Liver (tissue), 9 donors: ENCODE results near the gene TSPYL6. TPM values are rescaled to one million over a fixed set of nuclear protein-coding genes. Genes with fewer than 3 reads are reported as not detected.

ENCODE experiments used
- DNase-seq: peaks from one replicate; pipeline ENCODE4 v3.0.0-alpha.2; 2017; ENCODE audit warnings: low spot score
- H3K27ac ChIP-seq, 2 donors: one replicate each; pipeline ENCODE4 v1.7.0; 2013; ENCODE audit warnings: inconsistent platforms in 2 of 2, low read length in 2 of 2, control low read depth in 1 of 2, low read depth in 1 of 2, mild to moderate bottlenecking in 1 of 2
- H3K27me3 ChIP-seq, 4 donors: one replicate each; pipeline versions ENCODE4 v1.6.1 to v1.7.0; 2013; ENCODE audit warnings: low read length in 3 of 4, inconsistent platforms in 1 of 4, mild to moderate bottlenecking in 1 of 4, moderate library complexity in 1 of 4; ENCODE audit not compliant: control insufficient read depth in 4 of 4, insufficient read depth in 4 of 4
- H3K36me3 ChIP-seq, 4 donors: one replicate each; pipeline versions ENCODE4 v1.6.1 to v1.7.0; 2013; ENCODE audit warnings: low read length in 3 of 4, mild to moderate bottlenecking in 3 of 4, low read depth in 1 of 4, moderate library complexity in 1 of 4; ENCODE audit not compliant: control insufficient read depth in 4 of 4, insufficient read depth in 3 of 4
- H3K4me1 ChIP-seq, 4 donors: one replicate each; pipeline versions ENCODE4 v1.6.1 to v1.7.0; 2013; ENCODE audit warnings: low read length in 3 of 4, mild to moderate bottlenecking in 3 of 4, moderate library complexity in 1 of 4; ENCODE audit not compliant: control insufficient read depth in 4 of 4, insufficient read depth in 4 of 4
- H3K4me3 ChIP-seq, 3 donors: one replicate each; pipeline versions ENCODE4 v1.6.1 to v1.7.0; 2013; ENCODE audit warnings: low read length in 3 of 3, control low read depth in 1 of 3, low read depth in 1 of 3, mild to moderate bottlenecking in 1 of 3
- H3K9ac ChIP-seq, 2 donors: one replicate each; pipeline ENCODE4 v1.7.0; 2013; ENCODE audit warnings: low read length in 2 of 2, mild to moderate bottlenecking in 2 of 2, moderate library complexity in 2 of 2, control low read depth in 1 of 2, low read depth in 1 of 2
- H3K9me3 ChIP-seq, 4 donors: one replicate each; pipeline versions ENCODE4 v1.6.1 to v1.7.0; 2013; ENCODE audit warnings: low read length in 3 of 4; ENCODE audit not compliant: control insufficient read depth in 4 of 4
- CTCF ChIP-seq: fragments of 150-350 bp; IDR thresholded peaks from 2 replicates; pipeline ENCODE4 v1.5.1; 2017; ENCODE audit warnings: improper control_type of control experiment, low read depth, low read length; ENCODE audit not compliant: missing input control
- EGR1 ChIP-seq, 2 donors: IDR thresholded peaks; 2 replicates each; pipeline ENCODE4 v1.6.1; 2016 to 2018; ENCODE audit warnings: antibody characterized with exemption in 2 of 2, low read depth in 2 of 2
- FOXA1 ChIP-seq: IDR thresholded peaks from 2 replicates; pipeline ENCODE4 v1.6.1; 2016; ENCODE audit warnings: antibody characterized with exemption
- FOXA2 ChIP-seq: IDR thresholded peaks from 2 replicates; pipeline ENCODE4 v1.6.1; 2016; ENCODE audit warnings: antibody characterized with exemption
- HNF4A ChIP-seq, 2 donors: conservative IDR thresholded peaks; 2 replicates each; pipeline ENCODE4 v1.6.1; 2016; ENCODE audit warnings: antibody characterized with exemption in 2 of 2, mild to moderate bottlenecking in 2 of 2
- HNF4G ChIP-seq: IDR thresholded peaks from 2 replicates; pipeline ENCODE4 v1.6.1; 2016; ENCODE audit warnings: antibody characterized with exemption
- JUND ChIP-seq, 2 donors: IDR thresholded peaks; 2 replicates each; pipeline ENCODE4 v1.6.1; 2016; ENCODE audit warnings: antibody characterized with exemption in 2 of 2
- MAX ChIP-seq: IDR thresholded peaks from 2 replicates; pipeline ENCODE4 v1.6.1; 2016; ENCODE audit warnings: antibody characterized with exemption
- NR2F2 ChIP-seq: IDR thresholded peaks from 2 replicates; pipeline ENCODE4 v1.6.1; 2016; ENCODE audit warnings: antibody characterized with exemption
- RAD21 ChIP-seq, 2 donors: IDR thresholded peaks; 2 replicates each; pipeline ENCODE4 v1.6.1; 2016; ENCODE audit warnings: antibody characterized with exemption in 2 of 2, mild to moderate bottlenecking in 2 of 2
- RXRA ChIP-seq, 2 donors: IDR thresholded peaks; 2 replicates each; pipeline ENCODE4 v1.6.1; 2017 to 2018; ENCODE audit warnings: antibody characterized with exemption in 2 of 2, mild to moderate bottlenecking in 1 of 2
- TAF1 ChIP-seq: conservative IDR thresholded peaks from 2 replicates; pipeline ENCODE4 v1.6.1; 2016; ENCODE audit warnings: antibody characterized with exemption, mild to moderate bottlenecking
- YY1 ChIP-seq: IDR thresholded peaks from 2 replicates; pipeline ENCODE4 v1.6.1; 2016; ENCODE audit warnings: antibody characterized with exemption, mild to moderate bottlenecking
- WGBS: extraction: QIAGEN DNeasy Blood & Tissue Kit; methylation state at CpG from one replicate; pipeline ENCODE4 v1.1.7; 2013; 5-methylcytosine and 5-hydroxymethylcytosine counted together
- polyA plus RNA-seq, 2 donors: library from polyadenylated mRNA; stranded (reverse) in 1 of 2; unstranded in 1 of 2; fragments of 200-250 nt in 1 of 2; fragments of >200 nt in 1 of 2; fragmentation: Nextera tagmentation in 1 of 2; extraction: Ambion mirVana in 1 of 2; gene quantifications; one replicate each; pipeline versions ENCODE4 v1.2.1 to v1.2.3, GENCODE V29; 2013 to 2015
- total RNA-seq, 2 donors: library from RNA; depleted of rRNA; stranded (reverse); fragments of >200 nt; gene quantifications; one replicate each; pipeline ENCODE4 v1.2.3, GENCODE V29; 2014
- TF ChIP-seq, protein P1 (sequence below): IDR thresholded peaks from 2 replicates; pipeline ENCODE4 v1.6.1; 2016; ENCODE audit warnings: antibody characterized with exemption
- TF ChIP-seq, protein P2 (sequence below): IDR thresholded peaks from 2 replicates; pipeline ENCODE4 v1.6.1; 2016; ENCODE audit warnings: antibody characterized with exemption
- donor health status: healthy.
- donor health status: healthy.
- donor health status: healthy.
- donor health status: healthy.
- donor health status: healthy.

Gene TSPYL6
- total and polyA plus RNA-seq, 4 donors: under 0.01 to 0.04 TPM; not detected in 2

DNA sequence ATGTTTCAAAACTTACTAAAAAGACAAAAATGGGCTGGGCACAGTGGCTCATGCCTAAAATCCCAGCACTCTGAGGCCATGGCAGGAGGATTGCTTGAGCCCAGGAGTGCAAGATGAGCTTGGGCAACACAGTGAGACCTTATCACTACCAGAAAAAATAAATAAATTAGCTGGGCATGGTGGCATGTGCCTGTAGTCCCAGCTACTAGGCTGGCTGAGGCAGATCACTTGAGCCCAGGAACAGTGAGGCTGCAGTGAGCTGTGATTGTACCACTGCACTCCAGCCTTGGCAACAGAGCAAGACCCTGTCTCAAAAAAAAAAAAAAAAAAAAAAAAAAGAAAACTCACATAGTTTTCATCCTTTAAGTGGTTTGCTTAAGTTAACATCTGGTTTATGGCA, 6.4 kb downstream of the TSPYL6 start:
- Histone ChIP-seq H3K4me1 (no peaks in the 10 kb centered on the region), H3K9ac (no peak overlapping the region), H3K27me3 (no peaks in the 10 kb centered on the region), H3K9me3 (no peaks in the 10 kb centered on the region), H3K27ac (no peak overlapping the region), H3K36me3 (no peaks in the 10 kb centered on the region), H3K4me3 (no peak overlapping the region)
- DNase-seq: no peak
- TF ChIP-seq YY1 (no peak), TAF1 (no peak), HNF4A (conservative IDR thresholded peaks at IDR 0.05) (no peak), CTCF (no peak), FOXA1 (no peak), MAX (no peak), JUND (IDR thresholded peaks at IDR 0.05) (no peak), RAD21 (IDR thresholded peaks at IDR 0.05) (no peak), HNF4G (no peak), RXRA (IDR thresholded peaks at IDR 0.05) (no peak), EGR1 (IDR thresholded peaks at IDR 0.05; ENCODE audit: low read depth in 2 of 2) (no peak)
- TF ChIP-seq, protein P1, sequence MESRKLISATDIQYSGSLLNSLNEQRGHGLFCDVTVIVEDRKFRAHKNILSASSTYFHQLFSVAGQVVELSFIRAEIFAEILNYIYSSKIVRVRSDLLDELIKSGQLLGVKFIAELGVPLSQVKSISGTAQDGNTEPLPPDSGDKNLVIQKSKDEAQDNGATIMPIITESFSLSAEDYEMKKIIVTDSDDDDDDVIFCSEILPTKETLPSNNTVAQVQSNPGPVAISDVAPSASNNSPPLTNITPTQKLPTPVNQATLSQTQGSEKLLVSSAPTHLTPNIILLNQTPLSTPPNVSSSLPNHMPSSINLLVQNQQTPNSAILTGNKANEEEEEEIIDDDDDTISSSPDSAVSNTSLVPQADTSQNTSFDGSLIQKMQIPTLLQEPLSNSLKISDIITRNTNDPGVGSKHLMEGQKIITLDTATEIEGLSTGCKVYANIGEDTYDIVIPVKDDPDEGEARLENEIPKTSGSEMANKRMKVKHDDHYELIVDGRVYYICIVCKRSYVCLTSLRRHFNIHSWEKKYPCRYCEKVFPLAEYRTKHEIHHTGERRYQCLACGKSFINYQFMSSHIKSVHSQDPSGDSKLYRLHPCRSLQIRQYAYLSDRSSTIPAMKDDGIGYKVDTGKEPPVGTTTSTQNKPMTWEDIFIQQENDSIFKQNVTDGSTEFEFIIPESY: no peak
- TF ChIP-seq, protein P2, sequence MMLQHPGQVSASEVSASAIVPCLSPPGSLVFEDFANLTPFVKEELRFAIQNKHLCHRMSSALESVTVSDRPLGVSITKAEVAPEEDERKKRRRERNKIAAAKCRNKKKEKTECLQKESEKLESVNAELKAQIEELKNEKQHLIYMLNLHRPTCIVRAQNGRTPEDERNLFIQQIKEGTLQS: no peak

DNA sequence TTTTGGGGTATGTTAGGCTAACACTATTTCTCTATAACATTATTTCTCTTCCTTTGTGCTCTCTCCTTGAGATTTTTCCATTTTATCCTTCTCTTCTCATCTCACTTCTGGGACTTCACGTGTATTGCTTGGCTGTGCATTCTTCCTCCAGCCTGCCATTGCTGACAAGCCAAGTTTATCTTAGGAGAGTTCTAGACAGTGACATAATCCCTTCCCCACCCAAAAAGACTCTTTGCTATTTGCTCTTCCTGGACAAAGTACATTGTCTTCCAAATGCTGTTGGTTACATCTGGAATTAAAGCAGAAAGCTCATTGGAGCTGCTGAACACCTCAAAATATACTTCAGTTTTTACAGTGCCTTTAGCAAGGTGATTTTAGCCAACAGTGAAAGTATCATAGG, 8.9 kb downstream of the TSPYL6 start:
- no peak for DNase-seq
- Histone ChIP-seq H3K27me3 (no peaks in the 10 kb centered on the region), H3K4me1 (no peaks in the 10 kb centered on the region), H3K4me3 (no peak overlapping the region), H3K27ac (no peak overlapping the region), H3K9ac (no peak overlapping the region), H3K36me3 (no peaks in the 10 kb centered on the region), H3K9me3 (no peaks in the 10 kb centered on the region)
- no peak for TF ChIP-seq HNF4A (conservative IDR thresholded peaks at IDR 0.05)
- no peak for TF ChIP-seq EGR1 (IDR thresholded peaks at IDR 0.05; ENCODE audit: low read depth in 2 of 2)
- TF ChIP-seq, protein P2: no peak
- no peak for TF ChIP-seq CTCF
- TF ChIP-seq FOXA1: no peak
- TF ChIP-seq FOXA2: no peak
- TF ChIP-seq, protein P1: no peak
- no peak for TF ChIP-seq NR2F2
- 70% methylated on average over 1 of the region's 1 CpG for WGBS
